DMS53 treated with DMSO at 0.1 percent for 48 hours (cell line): ENCODE measurements around the gene DLL4.
"Not testable (repeated sequence)": the region's sequence is repeated elsewhere in the genome, so short reads cannot be mapped to it uniquely, and the experiment has no call there.

Source experiments
- DNase-seq: peaks from one replicate; lab custom pipeline; 2025; ENCODE audit not compliant: unreplicated experiment; lab: John Stamatoyannopoulos, UW

DLL4 gene

GRCh38 chr15:40958146-40958545, 29.0 kb downstream of the DLL4 start:
- no peak for DNase-seq

GRCh38 chr15:40958723-40959122, 29.6 kb downstream of the DLL4 start:
- no peak for DNase-seq

GRCh38 chr15:40959331-40960141, 30.4 kb downstream of the DLL4 start:
- no peak for DNase-seq

- no peak for DNase-seq
Measured at GRCh38 chr15:40960151-40960885, 31.2 kb downstream of the DLL4 start.

- DNase-seq: no peak
Measured at GRCh38 chr15:40960925-40961324, 31.8 kb downstream of the DLL4 start.

GRCh38 chr15:40961740-40962139, 32.6 kb downstream of the DLL4 start:
- not testable (repeated sequence) for DNase-seq

- DNase-seq: not testable (repeated sequence)
Measured at GRCh38 chr15:40962317-40962716, 33.2 kb downstream of the DLL4 start.

GRCh38 chr15:40963201-40963600, 34.1 kb downstream of the DLL4 start:
- DNase-seq: no peak

GRCh38 chr15:40964006-40964405, 34.9 kb downstream of the DLL4 start:
- no peak for DNase-seq

GRCh38 chr15:40964634-40965033, 35.5 kb downstream of the DLL4 start:
- DNase-seq: no peak

- no peak for DNase-seq
Measured at GRCh38 chr15:40968290-40969085, 39.3 kb downstream of the DLL4 start.

GRCh38 chr15:40969363-40969762, 40.2 kb downstream of the DLL4 start:
- no peak for DNase-seq

- DNase-seq: no peak
Measured at GRCh38 chr15:40974879-40975278, 45.7 kb downstream of the DLL4 start.

- no peak for DNase-seq
Measured at GRCh38 chr15:40976819-40977218, 47.7 kb downstream of the DLL4 start.

- no peak for DNase-seq
Measured at GRCh38 chr15:40978141-40978540, 49.0 kb downstream of the DLL4 start.

GRCh38 chr15:40978562-40978961, 49.4 kb downstream of the DLL4 start:
- no peak for DNase-seq

GRCh38 chr15:40981186-40981585, 52.0 kb downstream of the DLL4 start:
- no peak for DNase-seq

GRCh38 chr15:40982855-40983254, 53.7 kb downstream of the DLL4 start:
- no peak for DNase-seq

GRCh38 chr15:40984406-40984805, 55.3 kb downstream of the DLL4 start:
- DNase-seq: no peak

GRCh38 chr15:40984964-40985363, 55.8 kb downstream of the DLL4 start:
- no peak for DNase-seq

GRCh38 chr15:40985541-40986330, 56.6 kb downstream of the DLL4 start:
- no peak for DNase-seq
